ENCODE results near the gene TXNRD1.
"Not testable (repeated sequence)": the region's sequence is repeated elsewhere in the genome, so short reads cannot be mapped to it uniquely, and the experiment has no call there.

The TXNRD1 gene

GRCh38 chr12:104281636-104282035, 66.1 kb downstream of the TXNRD1 start:
- DNase-seq (ENCODE audit: low read depth) = no peak

GRCh38 chr12:104282109-104282508, 66.5 kb downstream of the TXNRD1 start:
- no peak for DNase-seq (ENCODE audit: low read depth)

- no peak for DNase-seq (ENCODE audit: low read depth)
Measured at GRCh38 chr12:104285740-104286515, 70.3 kb downstream of the TXNRD1 start.

- DNase-seq (ENCODE audit: low read depth) = peak; percentile 83
Measured at GRCh38 chr12:104286516-104287482, 71.2 kb downstream of the TXNRD1 start.

GRCh38 chr12:104288635-104289274, 73.2 kb downstream of the TXNRD1 start:
- peak; percentile 75 for DNase-seq (ENCODE audit: low read depth)

- no peak for DNase-seq (ENCODE audit: low read depth)
Measured at GRCh38 chr12:104290320-104290719, 74.7 kb downstream of the TXNRD1 start.

GRCh38 chr12:104290855-104291254, 75.3 kb downstream of the TXNRD1 start:
- no peak for DNase-seq (ENCODE audit: low read depth)

- no peak for DNase-seq (ENCODE audit: low read depth)
Measured at GRCh38 chr12:104291867-104292524, 76.4 kb downstream of the TXNRD1 start.

GRCh38 chr12:104292872-104293794, 77.6 kb downstream of the TXNRD1 start:
- DNase-seq (ENCODE audit: low read depth) = no peak

GRCh38 chr12:104294158-104294859, 78.7 kb downstream of the TXNRD1 start:
- DNase-seq (ENCODE audit: low read depth) = not testable (repeated sequence)

GRCh38 chr12:104294927-104295668, 79.5 kb downstream of the TXNRD1 start:
- DNase-seq (ENCODE audit: low read depth) = no peak

- DNase-seq (ENCODE audit: low read depth) = no peak
Measured at GRCh38 chr12:104295954-104296353, 80.4 kb downstream of the TXNRD1 start.

- DNase-seq (ENCODE audit: low read depth) = no peak
Measured at GRCh38 chr12:104296718-104297117, 81.1 kb downstream of the TXNRD1 start.

- DNase-seq (ENCODE audit: low read depth) = no peak
Measured at GRCh38 chr12:104297477-104298113, 82.0 kb downstream of the TXNRD1 start.

- no peak for DNase-seq (ENCODE audit: low read depth)
Measured at GRCh38 chr12:104299842-104300481, 84.4 kb downstream of the TXNRD1 start.

GRCh38 chr12:104303538-104304151, 88.1 kb downstream of the TXNRD1 start, which contains the start of gene EID3:
TSS of gene EID3 (plus strand) at chr12:104303739. CDS start at chr12:104303935, 196 bp downstream.
- peak; percentile 88 for DNase-seq (ENCODE audit: low read depth)

GRCh38 chr12:104304261-104305009, 88.9 kb downstream of the TXNRD1 start:
- DNase-seq (ENCODE audit: low read depth) = no peak

Measured in stimulated activated CD8-positive, alpha-beta memory T cell treated with anti-CD3 and anti-CD28 coated beads, Interleukin-12 subunit alpha, Interleukin-12 subunit beta, amount 100 ng/mL, for 4 hours (primary cell).